Activated T-cell treated with anti-CD3 and anti-CD28 coated beads, Interleukin-2, amount 50 U/mL, for 4 hours (primary cell): ENCODE results near the gene SEMA4A. TPM values are rescaled to one million over a fixed set of nuclear protein-coding genes. Genes with fewer than 3 reads are reported as not detected.
A peak's percentile ranks its signal among the peaks of the same experiment; 100 is the strongest.

Experiments used
- ATAC-seq, 2 donors: fragments of 200-7000 bp; cut with Tn5 transposase; one replicate each; pipeline ENCODE4 v1.10.0; 2021
- DNase-seq: peaks from one replicate; pipeline ENCODE4 v3.0.0-alpha.2; 2020
- H3K27me3 Mint-ChIP-seq: one replicate; pipeline ENCODE4 v1.8.0; 2021; ENCODE audit warnings: low read depth, mixed read lengths
- H3K36me3 Mint-ChIP-seq: one replicate; pipeline ENCODE4 v1.8.0; 2022; ENCODE audit warnings: mixed read lengths; ENCODE audit not compliant: insufficient read depth
- H3K4me1 Mint-ChIP-seq: one replicate; pipeline ENCODE4 v1.8.0; 2021; ENCODE audit warnings: low read depth, mixed read lengths
- H3K4me3 Mint-ChIP-seq: one replicate; pipeline ENCODE4 v1.8.0; 2021; ENCODE audit warnings: mild to moderate bottlenecking, moderate library complexity, mixed read lengths
- H3K9me3 Mint-ChIP-seq: one replicate; pipeline ENCODE4 v1.8.0; 2021; ENCODE audit warnings: mixed read lengths
- total RNA-seq, 3 donors: library from RNA; stranded (reverse); gene quantifications; one replicate each; pipeline ENCODE4 v1.2.1, GENCODE V29; 2021

The SEMA4A gene
- total RNA-seq, 3 donors from 2014 or later = 31.7 to 51.5 (median 37.1) TPM

- Mint-ChIP-seq H3K4me1 (peaks cover 63% of the 10 kb centered on the region), H3K9me3 (no peaks in the 10 kb centered on the region), H3K36me3 (no peaks in the 10 kb centered on the region), H3K27me3 (peaks cover 2% of the 10 kb centered on the region), H3K4me3 (peak overlapping the region; percentile 83)
- DNase-seq = no peak
- ATAC-seq = peak; percentile 71 to 79
These were observed 948 bp downstream of the SEMA4A start for GRCh38 chr1:156154317-156154749.

GRCh38 chr1:156155756-156156510 is 2.5 kb downstream of the SEMA4A start:
- Mint-ChIP-seq H3K4me1 (peaks cover 71% of the 10 kb centered on the region), H3K9me3 (no peaks in the 10 kb centered on the region), H3K4me3 (peak overlapping the region; percentile 83), H3K27me3 (peaks cover 2% of the 10 kb centered on the region), H3K36me3 (peaks cover 3% of the 10 kb centered on the region)
- DNase-seq (no peak), ATAC-seq (no peak)

- Mint-ChIP-seq H3K4me3 (peak overlapping the region; percentile 49), H3K4me1 (peaks cover 76% of the 10 kb centered on the region)
These were observed 4.1 kb downstream of the SEMA4A start for GRCh38 chr1:156157506-156157905.

GRCh38 chr1:156157966-156158365 is 4.6 kb downstream of the SEMA4A start:
- Mint-ChIP-seq H3K4me1 (peaks cover 73% of the 10 kb centered on the region), H3K9me3 (no peaks in the 10 kb centered on the region), H3K36me3 (peaks cover 3% of the 10 kb centered on the region), H3K4me3 (no peak overlapping the region), H3K27me3 (peaks cover 2% of the 10 kb centered on the region)
- ATAC-seq = no peak
- no peak for DNase-seq

More at GRCh38 chr1:156157506-156157905, 4.1 kb downstream of the SEMA4A start:
- H3K27me3 Mint-ChIP-seq = peaks cover 2% of the 10 kb centered on the region
- ATAC-seq = no peak
- peaks cover 3% of the 10 kb centered on the region for H3K36me3 Mint-ChIP-seq
- H3K9me3 Mint-ChIP-seq = no peaks in the 10 kb centered on the region
- DNase-seq = no peak

GRCh38 chr1:156160000-156160742 is 6.8 kb downstream of the SEMA4A start:
- Mint-ChIP-seq H3K9me3 (peaks cover 3% of the 10 kb centered on the region), H3K27me3 (no peaks in the 10 kb centered on the region), H3K4me1 (peaks cover 71% of the 10 kb centered on the region), H3K36me3 (peaks cover 7% of the 10 kb centered on the region), H3K4me3 (peak overlapping the region; percentile 67)
- ATAC-seq = no peak
- no peak for DNase-seq

- DNase-seq (peak; percentile 55), ATAC-seq (peak; percentile 79 to 80)
- no peaks in the 10 kb centered on the region for H3K27me3 Mint-ChIP-seq
- H3K36me3 Mint-ChIP-seq = peaks cover 7% of the 10 kb centered on the region
- H3K4me1 Mint-ChIP-seq = peaks cover 73% of the 10 kb centered on the region
- H3K4me3 Mint-ChIP-seq = peak overlapping the region; percentile 67
- peaks cover 4% of the 10 kb centered on the region for H3K9me3 Mint-ChIP-seq
These were observed 7.4 kb downstream of the SEMA4A start for GRCh38 chr1:156160743-156161171.

GRCh38 chr1:156162430-156163037 is 9.1 kb downstream of the SEMA4A start:
- H3K9me3 Mint-ChIP-seq = peaks cover 4% of the 10 kb centered on the region
- ATAC-seq (no peak), DNase-seq (no peak)
- peaks cover 7% of the 10 kb centered on the region for H3K36me3 Mint-ChIP-seq
- H3K4me1 Mint-ChIP-seq = peaks cover 63% of the 10 kb centered on the region
- peak overlapping the region; percentile 19 for H3K4me3 Mint-ChIP-seq
- no peaks in the 10 kb centered on the region for H3K27me3 Mint-ChIP-seq

GRCh38 chr1:156163712-156164111 is 10.3 kb downstream of the SEMA4A start:
- Mint-ChIP-seq H3K27me3 (no peaks in the 10 kb centered on the region), H3K4me3 (no peak overlapping the region), H3K4me1 (peaks cover 52% of the 10 kb centered on the region), H3K36me3 (peaks cover 7% of the 10 kb centered on the region), H3K9me3 (peaks cover 4% of the 10 kb centered on the region)
- DNase-seq = no peak
- ATAC-seq = no peak

- no peak for DNase-seq
- no peak for ATAC-seq
- no peak overlapping the region for H3K4me3 Mint-ChIP-seq
- H3K36me3 Mint-ChIP-seq = peaks cover 7% of the 10 kb centered on the region
- peaks cover 4% of the 10 kb centered on the region for H3K9me3 Mint-ChIP-seq
- peaks cover 46% of the 10 kb centered on the region for H3K4me1 Mint-ChIP-seq
- H3K27me3 Mint-ChIP-seq = no peaks in the 10 kb centered on the region
These were observed 10.9 kb downstream of the SEMA4A start for GRCh38 chr1:156164125-156164831.

GRCh38 chr1:156165083-156165482 is 11.7 kb downstream of the SEMA4A start:
- DNase-seq (no peak), ATAC-seq (no peak)
- no peak overlapping the region for H3K4me3 Mint-ChIP-seq

GRCh38 chr1:156167536-156167935 is 14.2 kb downstream of the SEMA4A start:
- H3K27me3 Mint-ChIP-seq = no peaks in the 10 kb centered on the region
- ATAC-seq = no peak
- DNase-seq = no peak
- H3K4me3 Mint-ChIP-seq = no peak overlapping the region
- H3K4me1 Mint-ChIP-seq = peaks cover 17% of the 10 kb centered on the region
- H3K9me3 Mint-ChIP-seq = peaks cover 4% of the 10 kb centered on the region
- H3K36me3 Mint-ChIP-seq = peaks cover 4% of the 10 kb centered on the region

More at GRCh38 chr1:156165083-156165482, 11.7 kb downstream of the SEMA4A start:
- peaks cover 4% of the 10 kb centered on the region for H3K9me3 Mint-ChIP-seq
- no peaks in the 10 kb centered on the region for H3K27me3 Mint-ChIP-seq
- peaks cover 38% of the 10 kb centered on the region for H3K4me1 Mint-ChIP-seq
- peaks cover 7% of the 10 kb centered on the region for H3K36me3 Mint-ChIP-seq

GRCh38 chr1:156172696-156173470 is 19.5 kb downstream of the SEMA4A start:
- Mint-ChIP-seq H3K4me3 (no peak overlapping the region), H3K4me1 (peaks cover 7% of the 10 kb centered on the region), H3K27me3 (peaks cover 4% of the 10 kb centered on the region), H3K36me3 (peaks cover 5% of the 10 kb centered on the region), H3K9me3 (no peaks in the 10 kb centered on the region)
- ATAC-seq (no peak), DNase-seq (no peak)

- DNase-seq = no peak
- no peak overlapping the region for H3K4me3 Mint-ChIP-seq
- peak in 1 of 2 donors; percentile 15 for ATAC-seq
- peaks cover 4% of the 10 kb centered on the region for H3K27me3 Mint-ChIP-seq
- no peaks in the 10 kb centered on the region for H3K9me3 Mint-ChIP-seq
- peaks cover 17% of the 10 kb centered on the region for H3K4me1 Mint-ChIP-seq
- peaks cover 5% of the 10 kb centered on the region for H3K36me3 Mint-ChIP-seq
These were observed 23.3 kb downstream of the SEMA4A start for GRCh38 chr1:156176610-156177210.
